HG03439 (cell line): ENCODE results near the gene ADAP2.
"Not testable (repeated sequence)": the region's sequence is repeated elsewhere in the genome, so short reads cannot be mapped to it uniquely, and the experiment has no call there.

ENCODE experiments used
- ATAC-seq: cut with Tn5 transposase; IDR thresholded peaks from one replicate; pipeline ENCODE4 v1.9.1; 2021; ENCODE audit warnings: mild to moderate bottlenecking, moderate library complexity; ENCODE audit not compliant: unreplicated experiment

Gene ADAP2

GRCh38 chr17:30965686-30966085 is 43.9 kb downstream of the ADAP2 start:
- no peak for ATAC-seq

- not testable (repeated sequence) for ATAC-seq
Measured at GRCh38 chr17:30967911-30968310, 46.2 kb downstream of the ADAP2 start.

- ATAC-seq, result no peak
Measured at GRCh38 chr17:30969989-30970830, 48.5 kb downstream of the ADAP2 start.

- peak; percentile 58 for ATAC-seq
Measured at GRCh38 chr17:30970831-30971567, 49.3 kb downstream of the ADAP2 start, which contains the start of gene RNF135. TSS of gene RNF135 (plus strand) at chr17:30971039. CDS start at chr17:30971074, 35 bp downstream.

GRCh38 chr17:30975042-30975820 is 53.5 kb downstream of the ADAP2 start:
- ATAC-seq, result no peak

GRCh38 chr17:30979919-30980318 is 58.2 kb downstream of the ADAP2 start:
- ATAC-seq, result not testable (repeated sequence)

GRCh38 chr17:30981531-30982519 is 60.1 kb downstream of the ADAP2 start:
- no peak for ATAC-seq

GRCh38 chr17:30982855-30983254 is 61.1 kb downstream of the ADAP2 start:
- ATAC-seq, result no peak

GRCh38 chr17:30990458-30990857 is 68.7 kb downstream of the ADAP2 start:
- ATAC-seq, result no peak

- no peak for ATAC-seq
Measured at GRCh38 chr17:30992551-30992950, 70.8 kb downstream of the ADAP2 start.

- no peak for ATAC-seq
Measured at GRCh38 chr17:30995347-30995746, 73.6 kb downstream of the ADAP2 start.

GRCh38 chr17:30996486-30996885 is 74.7 kb downstream of the ADAP2 start:
- ATAC-seq, result no peak

- ATAC-seq, result no peak
Measured at GRCh38 chr17:30997270-30997669, 75.5 kb downstream of the ADAP2 start.

GRCh38 chr17:30997842-30998241 is 76.1 kb downstream of the ADAP2 start:
- no peak for ATAC-seq

GRCh38 chr17:31002047-31002446 is 80.3 kb downstream of the ADAP2 start:
- ATAC-seq, result no peak

- ATAC-seq, result no peak
Measured at GRCh38 chr17:31003225-31003866, 81.6 kb downstream of the ADAP2 start.

- ATAC-seq, result no peak
Measured at GRCh38 chr17:31004160-31004559, 82.4 kb downstream of the ADAP2 start.

- no peak for ATAC-seq
Measured at GRCh38 chr17:31007695-31008373, 86.1 kb downstream of the ADAP2 start.
